Measurements from ENCODE around the gene APOC1.

APOC1 gene

DNA sequence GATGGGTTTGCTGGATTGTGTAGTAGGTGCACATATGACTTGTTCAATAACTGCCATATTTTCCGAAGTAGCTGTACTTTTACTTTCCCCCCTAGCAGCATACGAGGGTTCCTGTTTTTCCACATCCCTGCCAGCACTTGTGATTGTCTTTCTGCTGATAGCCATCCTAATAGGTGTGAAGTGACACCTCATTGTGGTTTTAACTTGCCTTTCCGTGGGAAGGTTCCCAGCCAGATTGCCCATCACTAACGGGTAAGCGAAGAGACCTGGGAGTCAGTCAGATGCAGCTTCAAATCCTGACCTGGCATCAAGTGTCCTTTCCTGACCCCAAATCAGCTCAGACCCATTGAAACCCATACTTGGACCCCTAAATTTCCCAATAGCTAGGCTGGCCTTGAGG, 45.3 kb downstream of the APOC1 start:
- DNase-seq = no peak

DNA sequence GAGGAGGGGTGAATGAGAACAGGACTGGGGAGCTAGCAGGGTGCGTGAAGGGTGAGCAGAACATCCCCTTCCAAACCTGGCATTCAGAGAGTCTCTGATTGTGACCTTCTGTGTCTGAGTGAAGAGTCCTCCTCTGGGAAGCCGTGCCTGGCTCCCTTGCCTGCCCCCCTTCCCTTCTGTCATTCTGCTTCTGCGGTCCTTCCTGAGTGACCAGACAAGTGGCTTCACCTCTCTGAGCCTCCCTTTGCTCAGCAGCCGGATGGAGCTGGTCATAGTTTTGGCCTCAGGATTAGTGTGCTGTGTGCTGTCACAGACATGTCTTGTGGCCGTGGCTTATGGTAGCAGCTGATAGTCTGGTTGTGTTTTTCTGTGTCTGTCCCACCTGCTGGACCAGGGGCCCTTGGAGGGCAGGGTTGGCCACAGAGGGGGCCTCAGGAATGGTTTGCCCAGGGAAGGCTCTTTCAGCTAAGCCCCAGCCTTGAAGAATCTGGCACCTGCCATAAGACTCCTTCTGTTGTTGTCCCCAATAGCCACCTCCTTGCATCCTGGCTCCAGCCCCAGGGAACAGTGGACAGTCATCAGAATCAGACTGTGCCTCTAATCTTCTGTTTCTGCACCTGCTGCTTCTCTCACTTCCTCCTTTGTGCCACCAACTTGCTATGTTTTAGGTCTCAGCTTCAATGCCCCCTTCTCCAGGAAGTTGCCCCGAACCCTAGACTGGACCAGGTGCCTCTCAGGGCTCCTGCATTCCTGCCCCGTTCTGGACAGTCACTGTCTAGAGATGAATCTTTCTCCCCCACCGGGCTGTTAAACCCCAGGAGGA, 46.7 kb downstream of the APOC1 start:
- no peak for DNase-seq

DNA sequence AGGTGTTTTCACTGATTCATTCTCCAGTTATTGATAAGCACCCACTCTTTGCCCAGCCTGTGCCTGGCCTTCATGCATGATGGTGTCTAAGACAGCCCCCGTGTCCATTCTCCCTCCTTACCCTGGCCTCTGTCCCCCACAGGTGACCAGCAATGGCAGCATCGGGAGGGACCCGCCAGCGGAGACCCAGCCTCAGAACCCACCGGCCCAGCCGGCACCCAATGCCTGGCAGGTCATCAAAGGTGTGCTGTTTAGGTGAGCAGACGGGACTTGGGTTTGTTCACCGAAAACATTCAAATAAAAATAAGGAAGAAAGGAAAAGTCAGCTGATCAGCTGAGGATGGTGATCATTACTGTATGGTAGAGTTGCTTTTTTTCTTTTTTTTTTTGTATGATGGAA, 47.4 kb downstream of the APOC1 start:
- DNase-seq = no peak

DNA sequence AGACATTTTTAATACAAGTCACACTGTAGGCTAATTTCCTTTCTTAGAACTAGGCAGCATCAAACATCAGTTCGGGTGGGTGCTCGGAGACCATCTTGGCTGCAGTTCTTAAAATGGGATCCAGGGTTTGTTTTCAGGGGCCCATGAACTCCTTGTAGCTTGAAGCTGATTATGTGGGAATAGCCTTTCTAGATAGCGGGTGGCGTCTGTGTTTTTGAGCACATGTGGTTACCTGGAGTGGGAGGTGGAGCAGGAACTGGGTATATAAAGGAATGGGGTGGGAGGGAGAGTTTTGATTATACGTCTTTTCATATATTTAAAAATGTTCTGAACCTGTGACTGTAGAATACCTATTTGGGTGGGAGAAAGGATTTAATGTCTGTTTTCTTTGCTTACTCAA, 53.7 kb downstream of the APOC1 start:
- DNase-seq = no peak

DNA sequence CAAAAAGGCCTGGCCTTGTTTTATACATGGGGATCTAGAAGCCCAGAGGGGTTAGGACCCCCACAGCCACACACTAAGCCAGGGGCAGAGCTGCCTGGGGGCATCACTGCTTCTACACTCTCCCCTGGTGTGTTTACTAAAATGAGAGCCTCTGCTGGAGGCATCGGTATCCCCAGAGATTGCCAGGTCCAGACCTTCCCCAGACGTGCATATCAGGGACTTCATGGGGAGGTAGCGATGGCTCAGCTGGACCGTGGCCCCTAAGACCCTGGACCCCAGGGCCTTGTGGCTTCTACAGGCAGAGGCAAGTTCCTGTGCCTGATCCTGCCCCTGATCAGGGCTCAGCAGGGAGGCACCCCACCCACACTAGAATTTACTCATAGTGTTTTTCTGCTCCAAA, 54.3 kb downstream of the APOC1 start:
- DNase-seq = no peak

Data from activated CD4-positive, alpha-beta T cell treated with anti-CD3 and anti-CD28 coated beads, Interleukin-2, amount 50 U/mL, for 4 hours (primary cell).